HepG2 (cell line): ENCODE data around the gene PRICKLE2. TPM values are rescaled to one million over a fixed set of nuclear protein-coding genes. Genes with fewer than 3 reads are reported as not detected.

Experiments used
- ATAC-seq: fragments of 200-7000 bp; cut with Tn5 transposase; 3 replicates; pipeline ENCODE4 v1.9.1; 2020; ENCODE audit warnings: mild to moderate bottlenecking, moderate library complexity
- BruUV-seq: library from RNA; stranded (reverse); fragments of 400-500 nt; replicated peaks from 2 replicates; lab custom pipeline; 2021; lab: Mats Ljungman, UMichigan
- CTCF ChIA-PET: fragments of 300-600 bp; formaldehyde crosslinking; extraction: SDS; loops from one replicate; lab custom pipeline; 2021; ENCODE audit warnings: low total read pairs, inconsistent platforms, low intra/inter-chr PET ratio; lab: Yijun Ruan, JAX
- POLR2A ChIA-PET: fragments of 350-600 bp; sonication (Branson Sonifier 250); formaldehyde crosslinking; loops from one replicate; lab custom pipeline; 2020; ENCODE audit warnings: antibody characterized with exemption, inconsistent platforms; lab: Yijun Ruan, JAX
- DNase-seq: peaks from one replicate; pipeline ENCODE4 v3.0.0-alpha.2; 2015; ENCODE audit warnings: low spot score
- FAIRE-seq: peaks from 3 replicates; lab custom pipeline; 2011; peaks lifted over from hg19 to GRCh38; lab: Jason Lieb, UNC
- H2AFZ ChIP-seq: one replicate; pipeline ENCODE4 v1.6.1; 2011; ENCODE audit warnings: low read length, inconsistent platforms
- H3K27ac ChIP-seq: fragments of 300-600 bp; 3 replicates; pipeline ENCODE4 v1.8.0; 2011; ENCODE audit warnings: mixed run types, mild to moderate bottlenecking, mixed read lengths, low read length, inconsistent platforms; ENCODE audit not compliant: insufficient read depth; ENCODE audit errors: extremely low read length
- H3K27me3 ChIP-seq, 2 experiments: fragments of 200-600 bp in 1 of 2; 2 replicates in 1 of 2; 3 replicates in 1 of 2; pipeline versions ENCODE4 v1.6.0 to v1.8.0; 2011; ENCODE audit warnings: low read length in 2 of 2, mild to moderate bottlenecking in 2 of 2, moderate library complexity in 2 of 2, inconsistent platforms in 1 of 2; ENCODE audit not compliant: insufficient read depth in 2 of 2, control insufficient read depth in 1 of 2
- H3K36me3 ChIP-seq, 2 experiments: fragments of 200-600 bp in 1 of 2; replicated peaks in 1 of 2; 2 replicates in 1 of 2; 3 replicates in 1 of 2; pipeline versions ENCODE4 v1.5.1 to v1.8.0; 2011; ENCODE audit warnings: low read length in 2 of 2, inconsistent platforms in 1 of 2; ENCODE audit not compliant: insufficient read depth in 2 of 2, control insufficient read depth in 1 of 2
- H3K4me1 ChIP-seq: 2 replicates; pipeline ENCODE4 v1.5.1; 2012; ENCODE audit warnings: low read length, inconsistent platforms; ENCODE audit not compliant: insufficient read depth
- H3K4me2 ChIP-seq: 2 replicates; pipeline ENCODE4 v1.6.0; 2011; ENCODE audit warnings: low read depth, low read length, inconsistent platforms
- H3K4me3 ChIP-seq, 3 experiments: fragments of 200-600 bp in 1 of 3; sonication (generic), shearing (Covaris generic) in 1 of 3; replicated peaks in 1 of 3; 2 replicates each; pipeline ENCODE4 v1.5.1; 2011 to 2016; ENCODE audit warnings: low read length in 3 of 3, inconsistent platforms in 2 of 3, low read depth in 2 of 3, mild to moderate bottlenecking in 2 of 3, control low read depth in 1 of 3, mixed read lengths in 1 of 3; ENCODE audit not compliant: insufficient read depth in 1 of 3
- H3K79me2 ChIP-seq: one replicate; pipeline ENCODE4 v1.6.1; 2011; ENCODE audit warnings: low read length, inconsistent platforms; ENCODE audit not compliant: insufficient read depth
- H3K9ac ChIP-seq: 2 replicates; pipeline ENCODE4 v1.6.0; 2011; ENCODE audit warnings: mild to moderate bottlenecking, low read depth, low read length, inconsistent platforms; ENCODE audit not compliant: insufficient read depth
- H3K9me3 ChIP-seq: 2 replicates; pipeline ENCODE4 v1.5.1; 2012; ENCODE audit warnings: mild to moderate bottlenecking, low read length
- H4K20me1 ChIP-seq: 2 replicates; pipeline ENCODE4 v1.6.0; 2011; ENCODE audit warnings: inconsistent platforms, mild to moderate bottlenecking, low read length, moderate library complexity; ENCODE audit not compliant: insufficient read depth
- EHMT2 ChIP-seq: fragments of 200-600 bp; sonication (generic); IDR thresholded peaks from 2 replicates; pipeline ENCODE4 v1.7.0; 2017; ENCODE audit warnings: antibody characterized with exemption, low read depth, low read length, borderline replicate concordance
- HOXA9 ChIP-seq: sonication (generic); formaldehyde crosslinking; IDR thresholded peaks from 2 replicates; pipeline ENCODE4 v1.8.1; 2022; ENCODE audit warnings: missing genetic modification reagents, mild to moderate bottlenecking, moderate library complexity, borderline replicate concordance
- NR2C2 ChIP-seq: sonication (generic); formaldehyde crosslinking; IDR thresholded peaks from 2 replicates; pipeline ENCODE4 v1.4.0; 2020; ENCODE audit warnings: missing genetic modification reagents, mild to moderate bottlenecking, moderate library complexity, borderline replicate concordance
- SIX1 ChIP-seq: sonication (generic); formaldehyde crosslinking; IDR thresholded peaks from 2 replicates; pipeline ENCODE4 v1.4.0; 2020; ENCODE audit warnings: missing genetic modification reagents, borderline replicate concordance
- SOX13 ChIP-seq, 3 experiments: fragments of 450-650 bp in 1 of 3; sonication (generic) in 1 of 3; formaldehyde crosslinking in 1 of 3; IDR thresholded peaks in 2 of 3; conservative IDR thresholded peaks in 1 of 3; 2 replicates each; pipeline versions ENCODE4 v1.5.0 to v1.6.1; 2016 to 2020; ENCODE audit warnings: antibody characterized with exemption in 1 of 3, mild to moderate bottlenecking in 1 of 3, missing compliant biosample characterization in 1 of 3, missing genetic modification reagents in 1 of 3, moderate library complexity in 1 of 3
- TCF7L2 ChIP-seq: IDR thresholded peaks from 2 replicates; pipeline ENCODE4 v1.6.1; 2011; ENCODE audit warnings: mild to moderate bottlenecking, low read depth, low read length, moderate library complexity
- TEAD3 ChIP-seq: optimal IDR thresholded peaks from 2 replicates; pipeline ENCODE3; 2016; ENCODE audit warnings: borderline replicate concordance
- TRIM24 ChIP-seq: sonication (generic); formaldehyde crosslinking; IDR thresholded peaks from 2 replicates; pipeline ENCODE4 v1.8.0; 2022; ENCODE audit warnings: mild to moderate bottlenecking, missing genetic modification reagents
- ZC3H4 ChIP-seq: sonication (generic); formaldehyde crosslinking; IDR thresholded peaks from 2 replicates; pipeline ENCODE4 v1.4.0; 2020; ENCODE audit warnings: missing genetic modification reagents, borderline replicate concordance
- ZNF253 ChIP-seq: sonication (generic); formaldehyde crosslinking; IDR thresholded peaks from 2 replicates; pipeline ENCODE4 v1.8.0; 2022; ENCODE audit warnings: mild to moderate bottlenecking, missing genetic modification reagents, borderline replicate concordance
- WGBS: methylation state at CpG from one replicate; pipeline ENCODE4 v1.1.6; 2017; ENCODE audit warnings: low lambda C conversion rate; 5-methylcytosine and 5-hydroxymethylcytosine counted together
- in situ Hi-C: cut with HindIII; loops from 2 replicates; pipeline ENCODE4 v1.10.0; 2017; ENCODE audit warnings: low pct_unique_long_range_greater_than_20kb; ENCODE audit not compliant: extremely low pct_ligation_motif_present
- intact Hi-C: fragments of 100-400 bp; cut with micrococcal nuclease; formaldehyde crosslinking; loops from one replicate; pipeline ENCODE4 v1.10.0; 2022; ENCODE audit not compliant: unreplicated experiment
- polyA plus RNA-seq, 8 experiments: library from polyadenylated mRNA; depleted of rRNA in 3 of 8; stranded (reverse) in 7 of 8; unstranded in 1 of 8; fragments of >200 nt; fragmentation: Illumina TruSeq in 4 of 8; extraction: Trizol in 4 of 8; gene quantifications; 2 replicates each; pipeline versions ENCODE4 v1.2.1 to v1.2.3, GENCODE V29; 2011 to 2016; ENCODE audit warnings: low read depth in 4 of 8, missing spikeins in 1 of 8, mixed read lengths in 1 of 8; ENCODE audit not compliant: insufficient read depth in 1 of 8
- total RNA-seq, 5 experiments: library from RNA; depleted of rRNA; stranded (reverse); fragments of >200 nt; fragmentation: Illumina TruSeq; extraction: Trizol; gene quantifications; 2 replicates each; pipeline ENCODE4 v1.2.3, GENCODE V29; 2016; ENCODE audit warnings: low read depth in 1 of 5
- TF ChIP-seq, protein P1 (sequence below): sonication (generic); formaldehyde crosslinking; IDR thresholded peaks from 2 replicates; pipeline ENCODE4 v1.4.0; 2020; ENCODE audit warnings: low read depth, mild to moderate bottlenecking, missing genetic modification reagents

Gene PRICKLE2
- total and polyA plus RNA-seq, 2 of the 13 experiments (the other 11 are each of a cell fraction or from before 2014, with no cell fraction given): 0.01 to 0.07 TPM

DNA sequence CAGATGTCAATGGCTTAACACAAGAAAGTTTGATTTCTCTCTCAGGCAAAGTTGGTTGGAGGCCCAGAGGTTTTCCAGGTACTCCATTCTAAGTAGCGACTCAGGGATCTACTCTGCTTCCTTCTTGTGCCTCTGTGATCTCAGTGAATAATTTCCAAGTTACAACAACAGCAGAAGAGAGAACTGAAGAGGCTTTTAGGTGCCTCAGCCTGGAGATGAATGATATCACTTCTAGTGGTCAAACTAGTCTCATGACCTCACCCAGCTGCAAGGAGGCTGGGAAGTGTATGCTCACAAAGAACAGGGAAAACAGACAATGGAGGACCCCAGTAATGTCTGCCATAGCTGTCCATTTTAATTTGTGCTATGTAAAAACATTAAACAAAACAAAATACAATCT is 4.6 kb upstream of the PRICKLE2 start:
- CTCF ChIA-PET: no interaction called here
- no TSS peak for BruUV-seq
- TF ChIP-seq HOXA9 (no peak), TCF7L2 (no peak), ZC3H4 (CRISPR knock-in tag) (no peak), TEAD3 (no peak), EHMT2 (no peak), SIX1 (CRISPR knock-in tag) (no peak), SOX13 (IDR thresholded peaks at IDR 0.05) (no peak), SOX13 (CRISPR knock-in tag; conservative IDR thresholded peaks at IDR 0.05 in 1 of 2, IDR thresholded peaks at IDR 0.05 in 1 of 2) (no peak), ZNF253 (CRISPR knock-in tag) (no peak), TRIM24 (no peak), NR2C2 (no peak)
- TF ChIP-seq, protein P1, sequence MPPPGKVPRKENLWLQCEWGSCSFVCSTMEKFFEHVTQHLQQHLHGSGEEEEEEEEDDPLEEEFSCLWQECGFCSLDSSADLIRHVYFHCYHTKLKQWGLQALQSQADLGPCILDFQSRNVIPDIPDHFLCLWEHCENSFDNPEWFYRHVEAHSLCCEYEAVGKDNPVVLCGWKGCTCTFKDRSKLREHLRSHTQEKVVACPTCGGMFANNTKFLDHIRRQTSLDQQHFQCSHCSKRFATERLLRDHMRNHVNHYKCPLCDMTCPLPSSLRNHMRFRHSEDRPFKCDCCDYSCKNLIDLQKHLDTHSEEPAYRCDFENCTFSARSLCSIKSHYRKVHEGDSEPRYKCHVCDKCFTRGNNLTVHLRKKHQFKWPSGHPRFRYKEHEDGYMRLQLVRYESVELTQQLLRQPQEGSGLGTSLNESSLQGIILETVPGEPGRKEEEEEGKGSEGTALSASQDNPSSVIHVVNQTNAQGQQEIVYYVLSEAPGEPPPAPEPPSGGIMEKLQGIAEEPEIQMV (CRISPR knock-in tag): no peak
- 10% methylated on average over 1 of the region's 1 CpG for WGBS
- Histone ChIP-seq H3K4me1 (no peaks in the 10 kb centered on the region), H2AFZ (no peak overlapping the region), H3K9me3 (no peaks in the 10 kb centered on the region), H3K79me2 (no peaks in the 10 kb centered on the region), H3K9ac (no peak overlapping the region), H4K20me1 (no peaks in the 10 kb centered on the region), H3K36me3 (no peaks in the 10 kb centered on the region), H3K27ac (no peak overlapping the region), H3K4me2 (no peak overlapping the region), H3K27me3 (no peaks in the 10 kb centered on the region), H3K4me3 (no peak overlapping the region)
- ATAC-seq (no peak), DNase-seq (no peak), FAIRE-seq (no peak)
- POLR2A ChIA-PET: no interaction called here
- intact Hi-C loops: no loop called here
- in situ Hi-C loops: no loop called here
